ENCODE measurements around the gene PSMB4. TPM values are rescaled to one million over a fixed set of nuclear protein-coding genes. Genes with fewer than 3 reads are reported as not detected.

PSMB4 gene
- total RNA-seq, 1 donor from 2014 or later = 234 TPM

DNA sequence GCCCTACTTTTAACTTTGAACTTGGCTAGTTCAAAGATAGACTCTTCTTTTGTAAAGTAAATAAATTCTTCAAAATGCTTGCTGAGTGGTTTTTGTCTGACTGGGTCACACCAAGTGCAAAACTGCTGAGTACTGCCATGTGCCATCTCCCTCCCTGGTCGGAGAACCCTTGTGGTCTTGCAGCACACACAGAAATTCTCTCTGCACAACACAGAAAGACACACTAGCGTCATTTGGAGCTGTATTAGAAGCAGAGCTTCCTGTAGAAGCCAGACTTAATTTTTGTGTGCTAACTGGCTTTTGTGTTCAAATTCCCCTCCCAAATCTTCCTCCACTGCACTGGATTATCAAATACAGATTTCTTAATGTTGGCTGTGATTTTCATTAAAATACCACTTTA lies 2.5 kb downstream of the PSMB4 start:
- no peak overlapping the region for H3K27ac Mint-ChIP-seq (ENCODE audit: unreplicated experiment)
- no peak overlapping the region for H3K4me3 Mint-ChIP-seq (ENCODE audit: unreplicated experiment)
- no peak for DNase-seq
- peaks cover 4% of the 10 kb centered on the region for H3K36me3 Mint-ChIP-seq (ENCODE audit: unreplicated experiment)
- H3K9me3 Mint-ChIP-seq (ENCODE audit: unreplicated experiment) = peaks cover 6% of the 10 kb centered on the region
- TF ChIP-seq, protein P1, sequence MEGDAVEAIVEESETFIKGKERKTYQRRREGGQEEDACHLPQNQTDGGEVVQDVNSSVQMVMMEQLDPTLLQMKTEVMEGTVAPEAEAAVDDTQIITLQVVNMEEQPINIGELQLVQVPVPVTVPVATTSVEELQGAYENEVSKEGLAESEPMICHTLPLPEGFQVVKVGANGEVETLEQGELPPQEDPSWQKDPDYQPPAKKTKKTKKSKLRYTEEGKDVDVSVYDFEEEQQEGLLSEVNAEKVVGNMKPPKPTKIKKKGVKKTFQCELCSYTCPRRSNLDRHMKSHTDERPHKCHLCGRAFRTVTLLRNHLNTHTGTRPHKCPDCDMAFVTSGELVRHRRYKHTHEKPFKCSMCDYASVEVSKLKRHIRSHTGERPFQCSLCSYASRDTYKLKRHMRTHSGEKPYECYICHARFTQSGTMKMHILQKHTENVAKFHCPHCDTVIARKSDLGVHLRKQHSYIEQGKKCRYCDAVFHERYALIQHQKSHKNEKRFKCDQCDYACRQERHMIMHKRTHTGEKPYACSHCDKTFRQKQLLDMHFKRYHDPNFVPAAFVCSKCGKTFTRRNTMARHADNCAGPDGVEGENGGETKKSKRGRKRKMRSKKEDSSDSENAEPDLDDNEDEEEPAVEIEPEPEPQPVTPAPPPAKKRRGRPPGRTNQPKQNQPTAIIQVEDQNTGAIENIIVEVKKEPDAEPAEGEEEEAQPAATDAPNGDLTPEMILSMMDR (IDR thresholded peaks at IDR 0.05; ENCODE audit: partially characterized antibody, unreplicated experiment) = no peak
- H3K4me1 Mint-ChIP-seq (ENCODE audit: low read depth, unreplicated experiment) = peaks cover 10% of the 10 kb centered on the region
- H3K27me3 Mint-ChIP-seq (ENCODE audit: unreplicated experiment) = peaks cover 4% of the 10 kb centered on the region

DNA sequence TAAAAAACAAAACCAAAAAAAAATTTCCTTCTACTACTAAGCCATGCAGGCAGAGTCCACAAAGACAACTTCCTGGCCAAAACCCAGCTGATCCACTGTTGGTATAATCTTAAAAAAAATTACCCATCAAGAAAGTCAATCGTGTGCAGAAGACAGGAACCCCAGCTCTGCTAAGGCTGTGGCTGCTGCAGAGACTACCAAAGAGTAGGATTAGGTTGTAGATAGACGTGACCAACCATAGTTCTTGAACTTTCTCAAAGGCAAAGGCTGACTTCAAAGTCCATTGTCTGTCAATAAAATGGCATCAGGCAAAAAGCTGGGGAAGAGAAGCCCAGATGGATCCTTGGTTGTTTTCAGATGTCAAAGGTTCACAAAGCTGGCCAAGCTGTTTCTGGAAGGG lies 3.4 kb downstream of the PSMB4 start:
- H3K9me3 Mint-ChIP-seq (ENCODE audit: unreplicated experiment) = peaks cover 6% of the 10 kb centered on the region
- no peak overlapping the region for H3K4me3 Mint-ChIP-seq (ENCODE audit: unreplicated experiment)
- DNase-seq = no peak
- peaks cover 4% of the 10 kb centered on the region for H3K36me3 Mint-ChIP-seq (ENCODE audit: unreplicated experiment)
- TF ChIP-seq, protein P1 (IDR thresholded peaks at IDR 0.05; ENCODE audit: partially characterized antibody, unreplicated experiment) = no peak
- H3K27ac Mint-ChIP-seq (ENCODE audit: unreplicated experiment) = no peak overlapping the region
- H3K4me1 Mint-ChIP-seq (ENCODE audit: low read depth, unreplicated experiment) = peaks cover 10% of the 10 kb centered on the region
- H3K27me3 Mint-ChIP-seq (ENCODE audit: unreplicated experiment) = peaks cover 4% of the 10 kb centered on the region

DNA sequence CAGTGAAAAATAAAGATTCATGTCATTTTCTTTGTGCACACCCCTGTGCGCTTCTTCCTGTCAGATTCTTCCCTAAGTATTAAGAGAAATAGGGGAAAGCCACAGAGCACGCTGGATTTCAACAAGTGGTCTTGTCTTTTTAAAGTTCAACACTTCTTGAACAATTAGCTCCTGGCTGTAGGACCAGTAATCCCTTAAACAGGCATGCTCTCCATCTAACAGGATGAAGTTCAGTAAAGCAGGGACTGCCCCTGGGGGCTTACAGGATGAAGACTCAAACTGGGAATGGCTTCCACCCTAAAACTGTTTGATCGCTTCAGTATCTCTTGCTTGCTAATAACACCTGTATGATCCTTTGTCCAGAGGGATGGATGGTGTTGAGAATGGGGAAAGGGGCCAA lies 4.2 kb downstream of the PSMB4 start:
- Mint-ChIP-seq H3K9me3 (ENCODE audit: unreplicated experiment) (peaks cover 6% of the 10 kb centered on the region), H3K4me3 (ENCODE audit: unreplicated experiment) (no peak overlapping the region), H3K27me3 (ENCODE audit: unreplicated experiment) (peaks cover 4% of the 10 kb centered on the region), H3K36me3 (ENCODE audit: unreplicated experiment) (peaks cover 4% of the 10 kb centered on the region), H3K27ac (ENCODE audit: unreplicated experiment) (no peak overlapping the region), H3K4me1 (ENCODE audit: low read depth, unreplicated experiment) (peaks cover 10% of the 10 kb centered on the region)
- no peak for DNase-seq
- TF ChIP-seq, protein P1 (IDR thresholded peaks at IDR 0.05; ENCODE audit: partially characterized antibody, unreplicated experiment) = no peak

DNA sequence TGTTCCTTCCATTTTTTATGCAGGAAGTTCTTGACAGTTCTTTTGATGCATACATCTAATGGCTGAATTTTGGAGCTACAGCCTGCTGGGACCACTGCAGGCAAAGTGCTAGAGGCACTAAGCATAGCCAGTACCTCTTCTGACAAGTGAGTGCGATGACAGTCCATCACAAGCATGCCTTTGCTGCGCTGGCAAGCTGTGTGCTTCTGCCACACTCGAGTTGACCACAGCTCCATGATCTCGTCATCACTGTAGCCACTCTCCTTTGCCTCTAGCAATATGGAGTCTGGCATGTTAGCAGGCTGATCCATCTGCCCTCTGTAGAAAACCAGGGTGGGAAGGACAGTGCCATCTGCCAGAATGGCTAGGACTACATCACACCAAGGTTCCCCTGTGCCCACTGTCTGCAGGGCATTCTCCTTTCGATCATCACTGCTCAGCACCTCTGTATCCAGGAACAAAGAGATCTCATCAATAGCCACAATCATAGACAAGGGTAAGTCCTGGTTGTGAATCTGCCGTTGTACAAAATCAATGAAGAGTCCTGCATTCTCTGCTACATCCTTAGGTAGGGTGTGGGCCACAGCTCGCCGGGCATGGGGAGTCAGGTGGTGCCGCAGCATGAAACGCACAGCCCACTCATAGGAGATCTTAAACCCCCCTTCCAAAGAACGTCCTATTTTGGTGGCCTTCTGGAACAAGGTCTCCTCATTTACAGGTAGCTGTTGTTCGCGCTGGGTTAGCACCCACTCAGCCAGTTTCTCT lies 6.0 kb downstream of the PSMB4 start:
- H3K27me3 Mint-ChIP-seq (ENCODE audit: unreplicated experiment) = peaks cover 2% of the 10 kb centered on the region
- DNase-seq = no peak
- peaks cover 4% of the 10 kb centered on the region for H3K36me3 Mint-ChIP-seq (ENCODE audit: unreplicated experiment)
- H3K4me1 Mint-ChIP-seq (ENCODE audit: low read depth, unreplicated experiment) = peaks cover 6% of the 10 kb centered on the region
- H3K27ac Mint-ChIP-seq (ENCODE audit: unreplicated experiment) = no peak overlapping the region
- TF ChIP-seq, protein P1 (IDR thresholded peaks at IDR 0.05; ENCODE audit: partially characterized antibody, unreplicated experiment) = no peak
- H3K9me3 Mint-ChIP-seq (ENCODE audit: unreplicated experiment) = peaks cover 3% of the 10 kb centered on the region
- no peak overlapping the region for H3K4me3 Mint-ChIP-seq (ENCODE audit: unreplicated experiment)

DNA sequence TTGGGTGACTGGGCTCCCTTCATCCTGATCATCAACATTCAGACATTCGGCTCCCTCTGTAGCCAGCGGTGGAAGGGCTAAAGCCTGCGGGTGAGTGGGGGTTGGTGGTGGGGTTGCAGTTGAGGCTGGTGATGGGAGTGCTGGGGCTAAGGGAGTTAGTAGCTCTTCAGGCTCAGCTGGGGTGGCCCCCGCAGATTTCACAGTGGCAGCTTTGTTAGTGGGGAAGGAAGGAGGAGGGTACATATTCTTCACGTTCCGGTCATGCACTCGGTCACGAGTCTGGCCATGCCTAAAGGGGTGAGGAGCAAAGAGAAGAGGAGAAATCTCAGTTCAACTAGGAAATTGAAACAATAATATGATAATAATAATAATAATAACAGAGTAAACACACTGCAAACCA lies 6.8 kb downstream of the PSMB4 start:
- H3K36me3 Mint-ChIP-seq (ENCODE audit: unreplicated experiment) = no peaks in the 10 kb centered on the region
- no peak overlapping the region for H3K27ac Mint-ChIP-seq (ENCODE audit: unreplicated experiment)
- no peaks in the 10 kb centered on the region for H3K4me1 Mint-ChIP-seq (ENCODE audit: low read depth, unreplicated experiment)
- DNase-seq = no peak
- TF ChIP-seq, protein P1 (IDR thresholded peaks at IDR 0.05; ENCODE audit: partially characterized antibody, unreplicated experiment) = no peak
- H3K27me3 Mint-ChIP-seq (ENCODE audit: unreplicated experiment) = peaks cover 7% of the 10 kb centered on the region
- no peaks in the 10 kb centered on the region for H3K9me3 Mint-ChIP-seq (ENCODE audit: unreplicated experiment)
- H3K4me3 Mint-ChIP-seq (ENCODE audit: unreplicated experiment) = no peak overlapping the region
